Brain microvascular endothelial cell (primary cell): ENCODE results near the gene CASP9.

ENCODE experiments used
- DNase-seq: peaks from one replicate; pipeline ENCODE4 v3.0.0-alpha.2; 2020
- H3K27ac ChIP-seq: fragments of 250-450 bp; sonication (Bioruptor Pico); 2 replicates; pipeline ENCODE4 v1.5.1; 2020; ENCODE audit warnings: mild to moderate bottlenecking, moderate library complexity
- H3K27me3 ChIP-seq: fragments of 250-450 bp; sonication (Bioruptor Pico); replicated peaks from 2 replicates; pipeline ENCODE4 v1.5.1; 2020; ENCODE audit warnings: mild to moderate bottlenecking
- H3K36me3 ChIP-seq: fragments of 250-450 bp; sonication (Bioruptor Pico); replicated peaks from 2 replicates; pipeline ENCODE4 v1.5.1; 2020; ENCODE audit warnings: mild to moderate bottlenecking
- H3K4me3 ChIP-seq: 2 replicates; pipeline ENCODE4 v1.5.1; 2011; ENCODE audit warnings: low read depth, mild to moderate bottlenecking, control low read depth, low read length, moderate library complexity
- CTCF ChIP-seq: IDR thresholded peaks from 2 replicates; pipeline ENCODE4 v1.5.1; 2011; ENCODE audit warnings: low read depth, mild to moderate bottlenecking, moderate library complexity, low read length, control low read depth, inconsistent platforms; ENCODE audit errors: missing control alignments
- in situ Hi-C: cut with HindIII; loops from 2 replicates; pipeline ENCODE4 v1.10.0; 2017; ENCODE audit warnings: low sequenced_read_pairs, low pct_ligation_motif_present

Gene CASP9

DNA sequence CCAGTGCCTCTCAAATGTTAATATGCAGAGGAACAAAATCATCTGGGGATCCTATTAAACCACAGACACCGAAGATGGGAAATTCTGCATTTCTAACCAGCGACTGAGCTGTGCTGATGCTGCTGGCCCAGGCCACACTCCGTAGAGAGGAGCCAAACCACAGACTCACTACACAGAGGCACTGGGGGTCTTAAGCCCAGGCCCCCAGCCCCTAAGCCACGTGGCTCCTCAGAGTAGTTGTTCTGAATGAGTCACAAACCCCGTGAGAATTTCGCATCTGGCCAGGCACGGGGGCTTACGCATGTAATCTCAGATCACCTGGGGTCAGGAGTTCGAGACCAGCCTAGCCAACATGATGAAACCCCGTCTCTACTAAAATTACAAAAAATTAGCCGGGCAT is 70.3 kb downstream of the CASP9 start:
- no peaks in the 10 kb centered on the region for H3K36me3 ChIP-seq
- no peak for DNase-seq
- no peak overlapping the region for H3K4me3 ChIP-seq
- in situ Hi-C loops = no loop called here
- TF ChIP-seq CTCF = no peak
- peak overlapping the region; percentile 45 for H3K27ac ChIP-seq
- no peaks in the 10 kb centered on the region for H3K27me3 ChIP-seq

- no peak overlapping the region for H3K27ac ChIP-seq
These were observed 71.0 kb downstream of the CASP9 start for GRCh38 chr1:15452866-15453571.

GRCh38 chr1:15452216-15452615 is 71.8 kb downstream of the CASP9 start:
- no peak for DNase-seq
- H3K27me3 ChIP-seq = no peaks in the 10 kb centered on the region
- no peak overlapping the region for H3K4me3 ChIP-seq
- H3K27ac ChIP-seq = no peak overlapping the region
- H3K36me3 ChIP-seq = no peaks in the 10 kb centered on the region
- in situ Hi-C loops = no loop called here
- TF ChIP-seq CTCF = no peak

More at GRCh38 chr1:15452866-15453571, 71.0 kb downstream of the CASP9 start:
- Histone ChIP-seq H3K36me3 (no peaks in the 10 kb centered on the region), H3K4me3 (no peak overlapping the region), H3K27me3 (no peaks in the 10 kb centered on the region)
- in situ Hi-C loops = no loop called here
- TF ChIP-seq CTCF = no peak
- DNase-seq = no peak

GRCh38 chr1:15451014-15451722 is 72.8 kb downstream of the CASP9 start:
- H3K27ac ChIP-seq = no peak overlapping the region
- H3K36me3 ChIP-seq = no peaks in the 10 kb centered on the region
- H3K27me3 ChIP-seq = no peaks in the 10 kb centered on the region
- no peak for DNase-seq
- TF ChIP-seq CTCF = no peak
- H3K4me3 ChIP-seq = no peak overlapping the region
- in situ Hi-C loops = no loop called here

GRCh38 chr1:15449567-15449966 is 74.4 kb downstream of the CASP9 start:
- Histone ChIP-seq H3K27me3 (no peaks in the 10 kb centered on the region), H3K27ac (no peak overlapping the region), H3K36me3 (no peaks in the 10 kb centered on the region), H3K4me3 (no peak overlapping the region)
- DNase-seq = no peak
- no peak for TF ChIP-seq CTCF
- in situ Hi-C loops = no loop called here
